HCT116 (cell line): ENCODE data around the gene ITGA1. TPM values are rescaled to one million over a fixed set of nuclear protein-coding genes. Genes with fewer than 3 reads are reported as not detected.

ENCODE experiments used
- ATAC-seq: fragments of 200-7000 bp; cut with Tn5 transposase; 2 replicates; pipeline ENCODE4 v1.9.1; 2020; ENCODE audit warnings: mild to moderate bottlenecking, moderate library complexity
- BruUV-seq: library from RNA; stranded (reverse); fragments of 400-500 nt; replicated peaks from 2 replicates; lab custom pipeline; 2021; lab: Mats Ljungman, UMichigan
- CTCF ChIA-PET: fragments of 300-600 bp; sonication (Branson Sonifier 250); formaldehyde crosslinking; loops from one replicate; lab custom pipeline; 2021; ENCODE audit warnings: antibody characterized with exemption; lab: Charles Lee
- POLR2A ChIA-PET: fragments of 300-600, 350-600 bp; sonication (Branson Sonifier 250); formaldehyde crosslinking; loops from one replicate; lab custom pipeline; 2021; ENCODE audit warnings: antibody characterized with exemption; lab: Charles Lee
- RAD21 ChIA-PET, 2 experiments: fragments of 300-600 bp; sonication (Branson Sonifier 250); formaldehyde crosslinking; loops; one replicate each; lab custom pipeline; 2023; ENCODE audit warnings: low total read pairs in 2 of 2; ENCODE audit not compliant: uncharacterized antibody in 2 of 2, unreplicated experiment in 2 of 2, low non-redundant PET in 1 of 2; lab: Charles Lee
- DNase-seq: peaks from one replicate; pipeline ENCODE4 v3.0.0-alpha.2; 2010; ENCODE audit warnings: low read depth, low spot score
- H2AFZ ChIP-seq: fragments of 200-600 bp; shearing (Covaris generic), sonication (generic); 2 replicates; pipeline ENCODE4 v1.6.1; 2017; ENCODE audit warnings: low read depth, mixed run types, mixed read lengths, antibody characterized with exemption, low read length; ENCODE audit not compliant: poor library complexity, severe bottlenecking
- H3K27ac ChIP-seq: 2 replicates; pipeline ENCODE4 v1.5.1; 2012; ENCODE audit warnings: low read depth, low read length
- H3K27me3 ChIP-seq: fragments of 200-600 bp; sonication (generic); 2 replicates; pipeline ENCODE4 v1.6.1; 2016; ENCODE audit warnings: mixed run types, low read length, mixed read lengths; ENCODE audit not compliant: insufficient read depth
- H3K36me3 ChIP-seq, 2 experiments: fragments of 200-500 bp in 1 of 2; fragments of 200-600 bp in 1 of 2; sonication (Bioruptor generic) in 1 of 2; sonication (generic) in 1 of 2; 2 replicates each; pipeline versions ENCODE4 v1.5.1 to v1.6.1; 2014 to 2016; ENCODE audit warnings: low read length in 2 of 2, inconsistent platforms in 1 of 2, mixed read lengths in 1 of 2, mixed run types in 1 of 2; ENCODE audit not compliant: insufficient read depth in 2 of 2, control insufficient read depth in 1 of 2
- H3K4me1 ChIP-seq, 2 experiments: fragments of 200-600 bp in 1 of 2; sonication (generic) in 1 of 2; 2 replicates each; pipeline versions ENCODE4 v1.5.1 to v1.6.1; 2012 to 2017; ENCODE audit warnings: low read length in 2 of 2, inconsistent platforms in 1 of 2, mild to moderate bottlenecking in 1 of 2, mixed read lengths in 1 of 2, mixed run types in 1 of 2, moderate library complexity in 1 of 2; ENCODE audit not compliant: insufficient read depth in 2 of 2, control insufficient read depth in 1 of 2
- H3K4me2 ChIP-seq: fragments of 200-600 bp; sonication (generic); 2 replicates; pipeline ENCODE4 v1.6.1; 2017; ENCODE audit warnings: mixed run types, low read length, mixed read lengths
- H3K4me3 ChIP-seq, 2 experiments: fragments of 200-600 bp in 1 of 2; sonication (generic) in 1 of 2; replicated peaks in 1 of 2; 2 replicates each; pipeline ENCODE4 v1.5.1; 2011 to 2016; ENCODE audit warnings: low read length in 2 of 2, control low read depth in 1 of 2, low read depth in 1 of 2, mild to moderate bottlenecking in 1 of 2, mixed read lengths in 1 of 2, mixed run types in 1 of 2
- H3K79me2 ChIP-seq: fragments of 200-600 bp; sonication (generic); 2 replicates; pipeline ENCODE4 v1.6.1; 2017; ENCODE audit warnings: mild to moderate bottlenecking, mixed run types, low read length, moderate library complexity, mixed read lengths; ENCODE audit not compliant: insufficient read depth
- H3K9ac ChIP-seq: fragments of 200-600 bp; sonication (generic); 2 replicates; pipeline ENCODE4 v1.6.1; 2016; ENCODE audit warnings: low read length, mixed read lengths
- H3K9me2 ChIP-seq: fragments of 200-600 bp; sonication (generic), shearing (Covaris generic); 2 replicates; pipeline ENCODE4 v1.6.1; 2017; ENCODE audit warnings: mixed run types, mild to moderate bottlenecking, moderate library complexity; ENCODE audit not compliant: insufficient read depth
- H3K9me3 ChIP-seq, 2 experiments: fragments of 200-500 bp in 1 of 2; fragments of 200-600 bp in 1 of 2; sonication (Bioruptor generic) in 1 of 2; sonication (generic) in 1 of 2; 2 replicates each; pipeline ENCODE4 v1.6.1; 2014 to 2017; ENCODE audit warnings: low read length in 2 of 2, mixed read lengths in 2 of 2, inconsistent platforms in 1 of 2, low read depth in 1 of 2, mild to moderate bottlenecking in 1 of 2, mixed run types in 1 of 2, moderate library complexity in 1 of 2; ENCODE audit not compliant: control insufficient read depth in 1 of 2, insufficient read depth in 1 of 2
- H4K20me1 ChIP-seq: fragments of 200-600 bp; sonication (generic), shearing (Covaris generic); 2 replicates; pipeline ENCODE4 v1.6.1; 2017; ENCODE audit warnings: mixed run types, mild to moderate bottlenecking, moderate library complexity; ENCODE audit not compliant: insufficient read depth
- CBX3 ChIP-seq: IDR thresholded peaks from 2 replicates; pipeline ENCODE4 v1.6.1; 2012; ENCODE audit warnings: low read depth
- EGR1 ChIP-seq: IDR thresholded peaks from 2 replicates; pipeline ENCODE4 v1.6.1; 2012; ENCODE audit warnings: low read depth
- ELF1 ChIP-seq: IDR thresholded peaks from 2 replicates; pipeline ENCODE4 v1.6.1; 2012; ENCODE audit warnings: low read depth, borderline replicate concordance
- EZH2phosphoT487 ChIP-seq: fragments of 200-600 bp; IDR thresholded peaks from 2 replicates; pipeline ENCODE4 v1.6.1; 2018; ENCODE audit warnings: antibody characterized with exemption, borderline replicate concordance
- RAD21 ChIP-seq: IDR thresholded peaks from 2 replicates; pipeline ENCODE4 v1.6.1; 2012; ENCODE audit warnings: low read depth, mild to moderate bottlenecking
- SIN3A ChIP-seq: IDR thresholded peaks from 2 replicates; pipeline ENCODE4 v1.6.1; 2012; ENCODE audit warnings: low read depth
- SP1 ChIP-seq: IDR thresholded peaks from 2 replicates; pipeline ENCODE4 v1.6.1; 2012; ENCODE audit warnings: low read depth
- TCF7L2 ChIP-seq: IDR thresholded peaks from 2 replicates; pipeline ENCODE4 v1.7.0; 2011; ENCODE audit warnings: borderline replicate concordance, inconsistent platforms; ENCODE audit not compliant: insufficient read depth, insufficient read length; ENCODE audit errors: extremely low read depth
- YY1 ChIP-seq: IDR thresholded peaks from 2 replicates; pipeline ENCODE4 v1.6.1; 2011; ENCODE audit warnings: low read length, low read depth, moderate library complexity, mild to moderate bottlenecking; ENCODE audit not compliant: insufficient replicate concordance; ENCODE audit errors: extremely low read depth
- intact Hi-C: fragments of 100-400 bp; cut with micrococcal nuclease; formaldehyde crosslinking; loops from 2 replicates; pipeline ENCODE4 v1.10.0; 2022
- total RNA-seq: library from RNA; stranded (reverse); gene quantifications from one replicate; pipeline ENCODE4 v1.2.1, GENCODE V29; 2021; ENCODE audit not compliant: unreplicated experiment
- TF ChIP-seq, protein P1 (sequence below): IDR thresholded peaks from 2 replicates; pipeline ENCODE4 v1.6.1; 2011; ENCODE audit warnings: mild to moderate bottlenecking, low read length, moderate library complexity; ENCODE audit not compliant: insufficient replicate concordance; ENCODE audit errors: extremely low read depth
- TF ChIP-seq, protein P2 (sequence below): IDR thresholded peaks from 2 replicates; pipeline ENCODE4 v1.6.1; 2012
- TF ChIP-seq, protein P3 (sequence below): IDR thresholded peaks from 2 replicates; pipeline ENCODE4 v1.6.1; 2012
- TF ChIP-seq, protein P4 (sequence below), 3 experiments: fragments of 200-600 bp in 1 of 3; sonication (generic) in 1 of 3; IDR thresholded peaks in 2 of 3; conservative IDR thresholded peaks in 1 of 3; 2 replicates each; pipeline ENCODE4 v1.5.1; 2012 to 2017; ENCODE audit warnings: low read depth in 2 of 3, low read length in 2 of 3, antibody characterized with exemption in 1 of 3, borderline replicate concordance in 1 of 3, control low read depth in 1 of 3, mild to moderate bottlenecking in 1 of 3, mixed read lengths in 1 of 3, mixed run types in 1 of 3, moderate library complexity in 1 of 3; ENCODE audit not compliant: insufficient read depth in 1 of 3

The ITGA1 gene
- total RNA-seq, 1 experiment from 2014 or later = 1.8 TPM

- TF ChIP-seq, protein P1, sequence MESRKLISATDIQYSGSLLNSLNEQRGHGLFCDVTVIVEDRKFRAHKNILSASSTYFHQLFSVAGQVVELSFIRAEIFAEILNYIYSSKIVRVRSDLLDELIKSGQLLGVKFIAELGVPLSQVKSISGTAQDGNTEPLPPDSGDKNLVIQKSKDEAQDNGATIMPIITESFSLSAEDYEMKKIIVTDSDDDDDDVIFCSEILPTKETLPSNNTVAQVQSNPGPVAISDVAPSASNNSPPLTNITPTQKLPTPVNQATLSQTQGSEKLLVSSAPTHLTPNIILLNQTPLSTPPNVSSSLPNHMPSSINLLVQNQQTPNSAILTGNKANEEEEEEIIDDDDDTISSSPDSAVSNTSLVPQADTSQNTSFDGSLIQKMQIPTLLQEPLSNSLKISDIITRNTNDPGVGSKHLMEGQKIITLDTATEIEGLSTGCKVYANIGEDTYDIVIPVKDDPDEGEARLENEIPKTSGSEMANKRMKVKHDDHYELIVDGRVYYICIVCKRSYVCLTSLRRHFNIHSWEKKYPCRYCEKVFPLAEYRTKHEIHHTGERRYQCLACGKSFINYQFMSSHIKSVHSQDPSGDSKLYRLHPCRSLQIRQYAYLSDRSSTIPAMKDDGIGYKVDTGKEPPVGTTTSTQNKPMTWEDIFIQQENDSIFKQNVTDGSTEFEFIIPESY = no peak
- TF ChIP-seq TCF7L2 (no peak), ELF1 (no peak), RAD21 (no peak), CBX3 (no peak), SP1 (no peak)
Observed at GRCh38 chr5:52947208-52947607, 159.5 kb downstream of the ITGA1 start (continued).

- no TSS peak for BruUV-seq
- TF ChIP-seq, protein P2, sequence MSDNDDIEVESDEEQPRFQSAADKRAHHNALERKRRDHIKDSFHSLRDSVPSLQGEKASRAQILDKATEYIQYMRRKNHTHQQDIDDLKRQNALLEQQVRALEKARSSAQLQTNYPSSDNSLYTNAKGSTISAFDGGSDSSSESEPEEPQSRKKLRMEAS = no peak
- TF ChIP-seq, protein P3, sequence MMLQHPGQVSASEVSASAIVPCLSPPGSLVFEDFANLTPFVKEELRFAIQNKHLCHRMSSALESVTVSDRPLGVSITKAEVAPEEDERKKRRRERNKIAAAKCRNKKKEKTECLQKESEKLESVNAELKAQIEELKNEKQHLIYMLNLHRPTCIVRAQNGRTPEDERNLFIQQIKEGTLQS = no peak
- TF ChIP-seq, protein P4, sequence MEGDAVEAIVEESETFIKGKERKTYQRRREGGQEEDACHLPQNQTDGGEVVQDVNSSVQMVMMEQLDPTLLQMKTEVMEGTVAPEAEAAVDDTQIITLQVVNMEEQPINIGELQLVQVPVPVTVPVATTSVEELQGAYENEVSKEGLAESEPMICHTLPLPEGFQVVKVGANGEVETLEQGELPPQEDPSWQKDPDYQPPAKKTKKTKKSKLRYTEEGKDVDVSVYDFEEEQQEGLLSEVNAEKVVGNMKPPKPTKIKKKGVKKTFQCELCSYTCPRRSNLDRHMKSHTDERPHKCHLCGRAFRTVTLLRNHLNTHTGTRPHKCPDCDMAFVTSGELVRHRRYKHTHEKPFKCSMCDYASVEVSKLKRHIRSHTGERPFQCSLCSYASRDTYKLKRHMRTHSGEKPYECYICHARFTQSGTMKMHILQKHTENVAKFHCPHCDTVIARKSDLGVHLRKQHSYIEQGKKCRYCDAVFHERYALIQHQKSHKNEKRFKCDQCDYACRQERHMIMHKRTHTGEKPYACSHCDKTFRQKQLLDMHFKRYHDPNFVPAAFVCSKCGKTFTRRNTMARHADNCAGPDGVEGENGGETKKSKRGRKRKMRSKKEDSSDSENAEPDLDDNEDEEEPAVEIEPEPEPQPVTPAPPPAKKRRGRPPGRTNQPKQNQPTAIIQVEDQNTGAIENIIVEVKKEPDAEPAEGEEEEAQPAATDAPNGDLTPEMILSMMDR (IDR thresholded peaks at IDR 0.05 in 2 of 3, conservative IDR thresholded peaks at IDR 0.05 in 1 of 3; ENCODE audit: borderline replicate concordance in 1 of 3, insufficient read depth in 1 of 3, low read depth in 2 of 3, low read length in 2 of 3) = no peak
- TF ChIP-seq EGR1 (no peak), SIN3A (no peak), TCF7L2 (no peak), YY1 (no peak), EZH2phosphoT487 (no peak)
- TF ChIP-seq, protein P1 = no peak
Observed at GRCh38 chr5:52947851-52948250, 160.1 kb downstream of the ITGA1 start.

More at GRCh38 chr5:52947851-52948250, 160.1 kb downstream of the ITGA1 start:
- intact Hi-C loops = loop anchor here (1.0 to 5.0 kb wide), 3 partner anchors 89 to 1269 kb away; no protein-coding TSS in a partner anchor
- CTCF ChIA-PET = interaction anchor here (0.5 to 4.2 kb wide), 23 partner anchors 7 to 1287 kb away, joined by 3 to 83 read pairs (median 6); partner anchors contain the start of genes ITGA2 and MOCS2
- Histone ChIP-seq H3K9me2 (no peaks in the 10 kb centered on the region), H3K4me1 (peaks cover 0 to 6% of the 10 kb centered on the region in 2 experiments; a peak in 1 of 4 replicates), H3K27ac (no peak overlapping the region), H2AFZ (no peak overlapping the region), H3K79me2 (no peaks in the 10 kb centered on the region), H4K20me1 (no peaks in the 10 kb centered on the region), H3K36me3 (no peaks in the 10 kb centered on the region), H3K9ac (no peak overlapping the region), H3K4me3 (no peak overlapping the region), H3K4me2 (no peak overlapping the region), H3K27me3 (no peaks in the 10 kb centered on the region), H3K9me3 (no peaks in the 10 kb centered on the region)
- DNase-seq = no peak
- ATAC-seq = no peak
- RAD21 ChIA-PET = interaction anchor here (0.6 to 1.5 kb wide), 12 partner anchors 12 to 167 kb away, joined by 3 to 7 read pairs (median 4); partner anchors contain the start of genes ITGA2 (in 2 of the 2) and MOCS2 (in 2 of the 2)
- POLR2A ChIA-PET = interaction anchor here (0.7 to 2.0 kb wide), 3 partner anchors 11 to 162 kb away, joined by 3 to 6 read pairs (median 5); partner anchors contain the start of gene MOCS2
